Measurements from ENCODE around the gene FAM163B. TPM values are rescaled to one million over a fixed set of nuclear protein-coding genes. Genes with fewer than 3 reads are reported as not detected.
A peak's percentile ranks its signal among the peaks of the same experiment; 100 is the strongest.

The FAM163B gene
- total RNA-seq, 2 experiments from 2014 or later, result not detected

- Mint-ChIP-seq H3K27ac (no peak overlapping the region), H3K9me3 (no peaks in the 10 kb centered on the region), H3K4me3 (no peak overlapping the region), H3K4me1 (ENCODE audit: low read depth) (peaks cover 8% of the 10 kb centered on the region), H3K27me3 (peaks cover 31% of the 10 kb centered on the region), H3K36me3 (ENCODE audit: low read depth) (no peaks in the 10 kb centered on the region)
- no peak for TF ChIP-seq CTCF (IDR thresholded peaks at IDR 0.05)
- ATAC-seq (no peak), DNase-seq (no peak)
- CTCF ChIA-PET, result interaction anchor here (1.2 kb wide), 1 partner anchor 176 kb away, joined by 3 read pairs; no protein-coding TSS in a partner anchor
- intact Hi-C loops (cut with micrococcal nuclease), result loop anchor here (10.0 kb wide), 1 partner anchor 118 kb away; no protein-coding TSS in a partner anchor
- POLR2A ChIA-PET, result no interaction called here
Observed at GRCh38 chr9:133606708-133607025, 2.5 kb downstream of the FAM163B start.

GRCh38 chr9:133605856-133606707 is 3.1 kb downstream of the FAM163B start:
- CTCF ChIA-PET, result interaction anchor here (0.9 to 3.1 kb wide), 4 partner anchors 95 to 176 kb away, joined by 3 to 15 read pairs (median 5); no protein-coding TSS in a partner anchor
- no peak overlapping the region for H3K4me3 Mint-ChIP-seq
- H3K36me3 Mint-ChIP-seq (ENCODE audit: low read depth), result no peaks in the 10 kb centered on the region
- H3K27me3 Mint-ChIP-seq, result peaks cover 28% of the 10 kb centered on the region
- DNase-seq, result no peak
- intact Hi-C loops (cut with micrococcal nuclease), result loop anchor here (10.0 kb wide), 1 partner anchor 119 kb away; no protein-coding TSS in a partner anchor
- TF ChIP-seq CTCF (IDR thresholded peaks at IDR 0.05), result no peak
- H3K9me3 Mint-ChIP-seq, result no peaks in the 10 kb centered on the region
- H3K27ac Mint-ChIP-seq, result no peak overlapping the region
- POLR2A ChIA-PET, result no interaction called here
- no peak for ATAC-seq
- peaks cover 8% of the 10 kb centered on the region for H3K4me1 Mint-ChIP-seq (ENCODE audit: low read depth)

GRCh38 chr9:133605446-133605845 is 3.7 kb downstream of the FAM163B start:
- intact Hi-C loops (cut with micrococcal nuclease), result loop anchor here (10.0 kb wide), 1 partner anchor 119 kb away; no protein-coding TSS in a partner anchor
- Mint-ChIP-seq H3K27me3 (peaks cover 22% of the 10 kb centered on the region), H3K4me1 (ENCODE audit: low read depth) (peaks cover 8% of the 10 kb centered on the region), H3K4me3 (no peak overlapping the region), H3K36me3 (ENCODE audit: low read depth) (no peaks in the 10 kb centered on the region), H3K27ac (no peak overlapping the region), H3K9me3 (no peaks in the 10 kb centered on the region)
- CTCF ChIA-PET, result interaction anchor here (0.6 to 3.1 kb wide), 8 partner anchors 10 to 388 kb away, joined by 3 to 15 read pairs (median 4); no protein-coding TSS in a partner anchor
- no peak for TF ChIP-seq CTCF (IDR thresholded peaks at IDR 0.05)
- ATAC-seq (no peak), DNase-seq (no peak)
- POLR2A ChIA-PET, result no interaction called here

GRCh38 chr9:133604856-133605255 is 4.3 kb downstream of the FAM163B start:
- ATAC-seq, result peak; percentile 31
- Mint-ChIP-seq H3K4me1 (ENCODE audit: low read depth) (peaks cover 8% of the 10 kb centered on the region), H3K4me3 (no peak overlapping the region), H3K36me3 (ENCODE audit: low read depth) (no peaks in the 10 kb centered on the region), H3K27me3 (peaks cover 17% of the 10 kb centered on the region), H3K27ac (no peak overlapping the region), H3K9me3 (no peaks in the 10 kb centered on the region)
- peak; percentile 14 for DNase-seq
- ChIA-PET POLR2A (no interaction called here), CTCF (interaction anchor here (0.6 to 3.1 kb wide), 10 partner anchors 10 to 389 kb away, joined by 3 to 15 read pairs (median 4); no protein-coding TSS in a partner anchor)
- TF ChIP-seq CTCF (IDR thresholded peaks at IDR 0.05), result no peak
- intact Hi-C loops (cut with micrococcal nuclease), result loop anchor here (10.0 kb wide), 1 partner anchor 120 kb away; no protein-coding TSS in a partner anchor

GRCh38 chr9:133604214-133604613 is 5.0 kb downstream of the FAM163B start:
- H3K4me3 Mint-ChIP-seq, result no peak overlapping the region
- peak; percentile 56 for TF ChIP-seq CTCF (IDR thresholded peaks at IDR 0.05)
- no peaks in the 10 kb centered on the region for H3K9me3 Mint-ChIP-seq
- DNase-seq, result peak; percentile 75
- H3K27me3 Mint-ChIP-seq, result peaks cover 12% of the 10 kb centered on the region
- H3K36me3 Mint-ChIP-seq (ENCODE audit: low read depth), result no peaks in the 10 kb centered on the region
- CTCF ChIA-PET, result interaction anchor here (0.7 to 3.1 kb wide), 6 partner anchors 31 to 178 kb away, joined by 3 to 15 read pairs (median 4); no protein-coding TSS in a partner anchor
- POLR2A ChIA-PET, result no interaction called here
- ATAC-seq, result peak; percentile 88
- intact Hi-C loops (cut with micrococcal nuclease), result loop anchor here (10.0 kb wide), 1 partner anchor 121 kb away; no protein-coding TSS in a partner anchor
- H3K4me1 Mint-ChIP-seq (ENCODE audit: low read depth), result peaks cover 8% of the 10 kb centered on the region
- H3K27ac Mint-ChIP-seq, result no peak overlapping the region
